ENCODE measurements around the gene MYO10.

MYO10 gene

DNA sequence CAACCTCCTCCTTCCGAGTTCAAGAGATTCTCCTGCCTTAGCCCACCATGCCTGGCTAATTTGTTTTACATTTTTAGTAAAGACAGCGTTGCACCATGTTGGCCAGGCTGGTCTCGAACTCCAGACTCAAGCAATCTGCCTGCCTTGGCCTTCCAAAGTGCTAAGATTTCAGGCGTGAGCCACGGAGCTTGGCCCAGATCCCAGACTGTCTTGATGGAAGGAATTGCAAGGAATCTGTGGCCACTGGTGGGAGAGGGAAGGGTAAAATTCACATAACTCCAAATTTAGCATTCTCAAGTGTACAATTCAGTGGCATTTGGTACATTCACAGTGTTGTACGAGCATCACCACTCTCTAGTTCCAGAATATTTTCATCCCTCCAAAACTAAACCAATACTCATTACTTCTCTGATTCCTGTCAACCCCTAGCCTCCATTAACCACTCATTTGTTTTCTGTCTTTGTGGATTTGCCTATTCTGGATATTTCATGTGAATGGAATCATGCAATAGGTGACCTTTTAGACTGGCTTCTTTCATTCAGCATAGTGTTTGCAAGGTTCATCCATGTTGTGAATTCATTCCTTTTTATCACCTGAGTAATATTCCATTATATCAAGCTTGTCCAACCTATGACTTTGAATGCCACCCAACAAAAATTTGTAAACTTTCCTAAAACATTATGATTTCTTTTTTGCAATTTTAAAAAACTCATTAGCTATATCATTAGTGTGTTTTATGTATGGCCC is 8.9 kb upstream of the MYO10 start:
- TF ChIP-seq, protein P1, sequence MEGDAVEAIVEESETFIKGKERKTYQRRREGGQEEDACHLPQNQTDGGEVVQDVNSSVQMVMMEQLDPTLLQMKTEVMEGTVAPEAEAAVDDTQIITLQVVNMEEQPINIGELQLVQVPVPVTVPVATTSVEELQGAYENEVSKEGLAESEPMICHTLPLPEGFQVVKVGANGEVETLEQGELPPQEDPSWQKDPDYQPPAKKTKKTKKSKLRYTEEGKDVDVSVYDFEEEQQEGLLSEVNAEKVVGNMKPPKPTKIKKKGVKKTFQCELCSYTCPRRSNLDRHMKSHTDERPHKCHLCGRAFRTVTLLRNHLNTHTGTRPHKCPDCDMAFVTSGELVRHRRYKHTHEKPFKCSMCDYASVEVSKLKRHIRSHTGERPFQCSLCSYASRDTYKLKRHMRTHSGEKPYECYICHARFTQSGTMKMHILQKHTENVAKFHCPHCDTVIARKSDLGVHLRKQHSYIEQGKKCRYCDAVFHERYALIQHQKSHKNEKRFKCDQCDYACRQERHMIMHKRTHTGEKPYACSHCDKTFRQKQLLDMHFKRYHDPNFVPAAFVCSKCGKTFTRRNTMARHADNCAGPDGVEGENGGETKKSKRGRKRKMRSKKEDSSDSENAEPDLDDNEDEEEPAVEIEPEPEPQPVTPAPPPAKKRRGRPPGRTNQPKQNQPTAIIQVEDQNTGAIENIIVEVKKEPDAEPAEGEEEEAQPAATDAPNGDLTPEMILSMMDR (IDR thresholded peaks at IDR 0.05): no peak
- H3K27me3 ChIP-seq (ENCODE audit: control insufficient read depth, insufficient read depth, low read length): no peaks in the 10 kb centered on the region
- no peak overlapping the region for H2AFZ ChIP-seq
- H3K4me1 ChIP-seq: no peaks in the 10 kb centered on the region
- no peaks in the 10 kb centered on the region for H3K79me2 ChIP-seq
- H3K4me2 ChIP-seq (ENCODE audit: low read length): no peak overlapping the region
- H3K36me3 ChIP-seq (ENCODE audit: control insufficient read depth, insufficient read depth, low read length): no peaks in the 10 kb centered on the region
- H3K4me3 ChIP-seq (ENCODE audit: low read depth, low read length): no peak overlapping the region
- no peaks in the 10 kb centered on the region for H3K9me3 ChIP-seq (ENCODE audit: control insufficient read depth, low read length)
- no peak overlapping the region for H3K27ac ChIP-seq
- H3K9ac ChIP-seq: no peak overlapping the region

DNA sequence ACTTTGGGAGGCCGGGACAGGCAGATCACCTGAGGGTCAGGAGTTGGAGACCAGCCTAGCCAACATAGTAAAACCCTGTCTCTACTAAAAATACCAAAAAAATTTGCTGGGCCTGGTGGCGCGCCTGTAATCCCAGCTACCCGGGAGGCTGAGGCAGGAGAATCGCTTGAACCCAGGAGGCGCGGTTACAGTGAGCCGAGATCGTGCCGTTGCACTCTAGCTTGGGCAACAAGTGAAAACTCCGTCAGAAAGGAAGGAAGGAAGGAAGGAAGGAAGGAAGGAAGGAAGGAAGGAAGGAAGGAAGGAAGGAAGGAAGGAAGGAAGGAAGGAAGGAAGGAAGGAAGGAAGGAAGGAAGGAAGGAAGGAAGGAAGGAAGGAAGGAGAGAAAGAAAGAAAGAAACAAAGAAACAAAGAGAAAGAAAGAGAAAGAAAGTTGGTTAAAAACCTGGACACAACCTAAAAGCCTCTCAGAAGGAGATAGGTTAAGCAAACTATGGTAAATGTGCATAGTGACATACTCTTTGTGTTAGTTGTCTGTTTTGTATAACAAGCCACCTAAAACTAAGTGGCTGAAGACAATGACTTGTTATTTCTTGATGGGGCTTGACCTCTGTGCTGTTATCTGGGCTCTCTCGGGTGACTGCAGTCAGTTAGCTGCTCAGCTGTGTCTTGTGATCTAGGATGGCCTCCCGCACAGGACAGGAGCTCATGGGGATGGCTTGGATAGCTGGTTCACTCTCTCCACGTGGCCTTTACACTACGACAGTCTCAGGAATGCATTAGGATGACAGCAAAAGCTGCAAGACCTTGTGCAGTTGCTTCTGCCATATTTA is 8.0 kb upstream of the MYO10 start:
- Histone ChIP-seq H3K79me2 (no peaks in the 10 kb centered on the region), H3K27me3 (ENCODE audit: control insufficient read depth, insufficient read depth, low read length) (no peaks in the 10 kb centered on the region), H3K9ac (no peak overlapping the region), H3K4me3 (ENCODE audit: low read depth, low read length) (no peak overlapping the region), H3K4me1 (no peaks in the 10 kb centered on the region), H3K9me3 (ENCODE audit: control insufficient read depth, low read length) (no peaks in the 10 kb centered on the region), H3K4me2 (ENCODE audit: low read length) (no peak overlapping the region), H3K27ac (no peak overlapping the region), H3K36me3 (ENCODE audit: control insufficient read depth, insufficient read depth, low read length) (no peaks in the 10 kb centered on the region), H2AFZ (no peak overlapping the region)
- TF ChIP-seq, protein P1 (IDR thresholded peaks at IDR 0.05): no peak

DNA sequence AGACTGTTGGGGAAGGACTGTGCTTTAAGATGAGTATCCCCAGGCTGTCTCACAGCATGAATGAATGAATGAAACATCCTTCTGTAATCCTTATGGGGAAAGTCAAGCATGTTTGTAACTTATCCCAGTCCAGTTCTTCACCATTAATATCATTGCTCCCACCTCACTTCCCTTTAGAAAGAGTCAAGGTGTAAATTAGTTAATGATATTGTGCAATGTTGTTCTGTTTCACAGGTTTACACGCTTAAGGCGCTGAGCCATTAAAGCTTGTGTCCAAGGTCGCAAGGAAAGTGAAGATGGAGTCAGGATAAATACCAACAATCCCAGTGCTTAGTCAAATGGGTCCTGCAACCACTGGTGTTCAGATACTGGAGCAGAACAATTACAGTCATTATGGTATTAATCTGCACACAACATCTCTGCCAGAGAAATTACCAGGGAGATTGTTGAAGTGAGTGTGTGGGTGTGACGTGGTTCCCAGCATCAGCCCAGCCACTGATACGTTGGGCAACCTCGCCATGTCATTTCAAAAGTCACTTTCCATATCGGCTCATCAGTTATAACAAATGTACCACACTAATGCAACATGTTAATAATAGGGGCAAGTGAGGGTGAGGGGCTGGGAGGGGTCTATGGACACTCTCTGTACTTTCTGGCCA is 1.5 kb upstream of the MYO10 start:
- Histone ChIP-seq H3K4me3 (ENCODE audit: low read depth, low read length) (no peak overlapping the region), H3K27me3 (ENCODE audit: control insufficient read depth, insufficient read depth, low read length) (no peaks in the 10 kb centered on the region)
- TF ChIP-seq, protein P1 (IDR thresholded peaks at IDR 0.05): no peak

DNA sequence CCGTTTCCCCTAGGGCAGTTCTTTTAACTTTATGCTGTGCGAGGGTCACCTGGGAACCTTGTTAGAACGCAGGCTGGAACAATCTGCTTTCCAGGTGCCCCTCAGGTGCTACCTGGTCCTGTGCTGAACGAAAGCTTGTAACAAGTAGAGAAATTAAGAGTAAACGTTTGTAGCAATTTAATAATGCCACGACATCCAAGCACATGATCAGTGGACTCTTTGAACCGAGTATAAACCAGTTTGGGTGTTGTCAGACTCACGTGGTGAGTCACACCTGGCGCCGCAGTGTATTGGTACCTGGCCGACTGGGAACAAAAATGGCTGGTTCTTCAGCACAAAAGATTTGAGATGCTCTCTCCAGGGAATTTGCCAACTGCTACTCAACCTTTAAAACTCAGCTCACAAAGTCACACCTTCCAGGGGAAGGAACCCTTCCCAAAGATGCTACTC is 926 bp upstream of the MYO10 start:
- Histone ChIP-seq H3K4me1 (no peaks in the 10 kb centered on the region), H3K4me2 (ENCODE audit: low read length) (peak overlapping the region; percentile 79), H3K4me3 (ENCODE audit: low read depth, low read length) (peak overlapping the region; percentile 73), H3K9ac (no peak overlapping the region), H3K9me3 (ENCODE audit: control insufficient read depth, low read length) (no peaks in the 10 kb centered on the region), H3K27ac (no peak overlapping the region), H3K27me3 (ENCODE audit: control insufficient read depth, insufficient read depth, low read length) (no peaks in the 10 kb centered on the region), H3K79me2 (no peaks in the 10 kb centered on the region), H3K36me3 (ENCODE audit: control insufficient read depth, insufficient read depth, low read length) (no peaks in the 10 kb centered on the region), H2AFZ (peak overlapping the region; percentile 68)
- TF ChIP-seq, protein P1 (IDR thresholded peaks at IDR 0.05): no peak

More for the DNA sequence above, 1.5 kb upstream of the MYO10 start:
- Histone ChIP-seq H3K9me3 (ENCODE audit: control insufficient read depth, low read length) (no peaks in the 10 kb centered on the region), H3K36me3 (ENCODE audit: control insufficient read depth, insufficient read depth, low read length) (no peaks in the 10 kb centered on the region), H3K79me2 (no peaks in the 10 kb centered on the region), H3K4me1 (no peaks in the 10 kb centered on the region), H3K27ac (no peak overlapping the region), H2AFZ (no peak overlapping the region), H3K4me2 (ENCODE audit: low read length) (no peak overlapping the region), H3K9ac (no peak overlapping the region)
